Stimulated activated CD4-positive, alpha-beta T cell treated with anti-CD3 and anti-CD28 coated beads, Interleukin-2, amount 100 ng/mL, for 24 hours (primary cell): ENCODE measurements around the gene NXPE1.
"Not testable (repeated sequence)": the region's sequence is repeated elsewhere in the genome, so short reads cannot be mapped to it uniquely, and the experiment has no call there.

ENCODE experiments used
- DNase-seq, 2 donors: peaks; one replicate each; pipeline ENCODE4 v3.0.0-alpha.2; 2020

The NXPE1 gene

GRCh38 chr11:114559425-114560310, at the start of gene NXPE1:
Gene NXPE1, minus strand, starts transcription at chr11:114559881. Its CDS starts 8,680 bp downstream, at chr11:114551201.
- DNase-seq: no peak

DNA sequence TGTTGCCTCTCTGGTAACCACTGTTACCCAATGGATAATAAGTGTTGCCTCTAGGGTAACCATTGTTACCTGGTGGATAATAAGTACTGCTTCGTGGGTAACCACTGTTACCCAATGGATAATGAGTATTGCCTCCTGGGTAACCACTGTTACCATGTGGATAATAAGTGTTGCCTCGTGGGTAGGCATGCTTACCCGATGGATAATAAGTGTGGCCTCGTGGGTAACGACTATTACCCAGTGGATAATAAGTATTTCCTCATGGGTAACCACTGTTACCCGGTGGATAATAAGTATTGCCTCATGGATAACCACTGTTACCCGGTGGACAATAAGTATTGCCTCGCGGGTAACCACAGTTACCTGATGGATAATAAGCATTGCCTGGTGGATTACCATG, 49.7 kb upstream of the NXPE1 start:
- no peak for DNase-seq

DNA sequence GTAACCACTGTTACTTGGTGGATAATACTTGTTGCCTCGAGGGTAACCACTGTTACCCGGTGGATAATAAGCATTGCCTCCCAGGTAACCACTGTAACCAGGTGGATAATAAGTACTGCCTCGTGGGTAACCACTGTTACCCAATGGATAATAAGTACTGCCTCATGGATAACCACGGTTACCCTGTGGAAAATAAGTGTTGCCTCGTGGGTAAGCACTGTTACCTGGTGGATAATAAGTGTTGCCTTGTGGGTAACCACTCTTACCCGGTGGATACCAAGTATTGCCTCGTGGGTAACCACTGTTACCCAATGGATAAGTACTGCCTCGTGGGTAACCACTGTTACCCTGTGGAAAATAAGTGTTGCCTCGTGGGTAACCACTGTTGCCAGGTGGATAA, 48.9 kb upstream of the NXPE1 start:
- not testable (repeated sequence) for DNase-seq

DNA sequence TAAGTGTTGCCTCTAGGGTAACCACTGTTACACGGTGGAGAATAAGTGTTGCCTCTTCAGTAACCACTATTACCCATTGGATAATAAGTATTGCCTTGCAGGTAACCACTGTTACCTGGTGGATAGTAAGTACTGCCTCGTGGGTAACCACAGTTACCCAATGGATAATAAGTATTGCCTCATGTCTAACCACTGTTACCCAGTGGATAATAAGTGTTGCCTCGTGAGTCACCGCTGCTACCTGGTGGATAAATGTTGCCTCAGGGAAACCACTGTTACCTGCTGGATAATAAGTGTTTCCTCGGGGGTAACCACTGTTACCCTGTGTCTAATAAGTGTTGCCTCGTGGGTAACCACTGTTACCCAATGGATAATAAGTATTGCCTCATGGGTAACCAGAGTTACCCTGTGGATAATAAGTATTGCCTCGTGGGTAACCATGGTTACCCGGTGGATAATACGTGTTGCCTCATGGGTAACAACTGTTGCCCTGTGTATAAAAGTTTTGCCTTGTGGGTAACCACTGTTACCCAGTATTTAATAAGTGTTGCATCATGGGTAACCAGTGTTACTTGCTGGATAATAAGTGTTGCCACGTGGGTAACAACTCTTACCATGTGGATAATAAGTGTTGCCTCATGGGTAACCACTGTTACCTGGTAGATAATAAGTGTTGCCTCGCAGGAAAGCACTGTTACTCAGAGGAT, 48.2 kb upstream of the NXPE1 start:
- no peak for DNase-seq

- not testable (repeated sequence) for DNase-seq
These were observed 47.1 kb upstream of the NXPE1 start for GRCh38 chr11:114606802-114607075.

GRCh38 chr11:114606003-114606801, 46.5 kb upstream of the NXPE1 start:
- DNase-seq: no peak

GRCh38 chr11:114605370-114605769, 45.7 kb upstream of the NXPE1 start:
- no peak for DNase-seq

- no peak for DNase-seq
These were observed 45.2 kb upstream of the NXPE1 start for GRCh38 chr11:114604886-114605285.

DNA sequence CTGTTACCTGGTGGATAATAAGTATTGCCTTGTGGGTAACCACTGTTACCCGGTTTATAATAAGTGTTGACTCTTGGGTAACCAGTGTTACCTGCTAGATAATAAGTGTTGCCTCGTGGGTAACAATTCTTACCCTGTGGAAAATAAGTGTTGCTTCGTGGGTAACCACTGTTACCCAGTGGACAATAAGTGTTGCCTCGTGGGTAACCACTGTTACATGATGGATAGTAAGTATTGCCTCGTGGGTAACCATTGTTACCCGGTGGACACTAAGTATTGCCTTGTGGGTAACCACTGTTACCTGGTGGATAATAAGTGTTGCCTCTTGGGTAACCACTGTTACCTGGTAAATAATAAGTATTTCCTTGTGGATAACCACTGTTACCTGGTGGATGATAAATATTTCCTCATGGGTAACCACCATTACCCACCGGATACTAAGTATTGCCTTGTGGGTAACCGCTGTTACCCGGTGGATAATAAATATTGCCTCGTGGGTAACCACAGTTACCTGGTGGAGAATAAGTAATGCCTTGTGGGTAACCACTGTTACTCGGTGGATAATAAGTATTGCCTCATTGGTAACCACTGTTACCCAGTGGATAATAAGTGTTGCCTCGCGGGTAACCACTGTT, 44.6 kb upstream of the NXPE1 start:
- DNase-seq: no peak

DNA sequence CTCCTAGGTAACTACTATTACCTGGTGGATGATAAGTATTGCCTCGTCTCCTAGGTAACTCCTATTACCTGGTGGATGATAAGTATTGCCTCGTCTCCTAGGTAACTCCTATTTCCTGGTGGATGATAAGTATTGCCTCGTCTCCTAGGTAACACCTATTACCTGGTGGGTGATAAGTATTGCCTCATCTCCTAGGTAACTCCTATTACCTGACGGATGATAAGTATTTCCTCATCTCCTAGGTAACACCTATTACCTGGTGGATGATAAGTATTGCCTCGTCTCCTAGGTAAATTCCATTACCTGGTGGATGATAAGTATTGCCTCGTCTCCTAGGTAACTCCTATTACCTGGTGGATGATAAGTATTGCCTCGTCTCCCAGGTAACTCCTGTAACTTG, 43.5 kb upstream of the NXPE1 start:
- not testable (repeated sequence) for DNase-seq

GRCh38 chr11:114598461-114598860, 38.8 kb upstream of the NXPE1 start:
- no peak for DNase-seq

DNA sequence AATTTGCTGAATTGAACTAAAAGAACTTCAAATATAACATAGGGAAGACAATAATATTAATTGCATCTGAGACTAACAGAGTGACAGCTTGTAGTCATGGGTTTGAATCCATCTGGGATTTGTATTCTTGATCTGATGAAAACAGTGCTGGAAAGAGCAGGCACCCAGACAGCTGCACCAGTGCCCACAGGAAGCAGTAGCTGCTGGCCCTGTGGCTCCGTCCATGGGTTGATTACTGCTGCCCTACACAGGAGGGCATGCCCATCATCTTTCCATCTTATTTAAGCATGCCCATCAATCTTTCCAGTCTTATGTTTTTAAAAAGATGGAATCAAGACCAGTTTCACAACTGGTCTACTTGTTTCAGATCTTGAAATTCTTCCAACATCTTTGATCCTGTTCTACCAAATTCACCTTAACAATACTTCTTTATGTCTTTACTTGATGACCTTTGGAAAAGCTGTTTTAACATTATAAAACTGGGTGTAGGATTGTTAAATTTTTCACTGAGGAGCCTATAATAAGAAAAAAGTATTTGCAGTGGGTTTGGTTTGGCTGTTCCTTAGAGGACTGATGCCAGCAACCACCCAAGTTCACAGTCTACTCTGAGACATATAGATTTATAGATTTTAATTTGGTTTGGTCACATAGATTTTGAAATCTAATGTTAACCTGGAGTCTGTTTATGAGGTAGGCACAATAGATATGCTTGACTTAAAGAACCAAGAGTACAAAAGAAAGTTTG, 36.7 kb upstream of the NXPE1 start:
- DNase-seq: no peak

- no peak for DNase-seq
These were observed 35.9 kb upstream of the NXPE1 start, which contains the start of gene NXPE4 for GRCh38 chr11:114595571-114595970. Gene NXPE4, minus strand, starts transcription at chr11:114595786. Its CDS starts 1,027 bp downstream, at chr11:114594759.

GRCh38 chr11:114594703-114595102, 35.0 kb upstream of the NXPE1 start:
- DNase-seq: no peak

DNA sequence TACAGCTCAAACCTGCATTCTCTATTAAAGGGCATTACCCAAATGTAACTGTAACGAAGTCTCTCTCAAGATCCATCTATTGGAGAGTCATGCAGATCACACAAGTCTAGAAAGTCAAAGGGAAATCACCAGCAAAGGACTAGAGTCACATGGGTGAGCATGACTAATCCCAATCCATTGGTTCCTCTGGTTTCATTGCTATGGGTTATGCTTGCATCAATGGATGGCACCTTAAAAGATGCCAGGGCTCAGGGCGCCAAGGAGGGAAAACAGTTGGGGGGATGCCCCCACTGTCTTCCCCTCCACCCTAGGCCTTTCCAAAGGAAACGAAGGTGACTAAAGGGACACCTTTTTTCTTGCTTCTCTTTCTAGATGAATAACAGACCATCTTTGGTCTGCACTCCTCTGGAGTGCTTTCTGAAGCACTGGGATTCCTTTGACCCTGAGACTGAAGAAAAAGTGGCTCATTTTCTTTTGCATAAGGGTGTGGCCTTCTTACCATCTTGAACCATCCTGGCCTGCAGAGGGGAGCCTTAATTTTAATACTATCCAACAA, 27.8 kb upstream of the NXPE1 start:
- no peak for DNase-seq

GRCh38 chr11:114586797-114587196, 27.1 kb upstream of the NXPE1 start:
- no peak for DNase-seq

- no peak for DNase-seq
These were observed 12.0 kb upstream of the NXPE1 start for GRCh38 chr11:114571712-114572111.

DNA sequence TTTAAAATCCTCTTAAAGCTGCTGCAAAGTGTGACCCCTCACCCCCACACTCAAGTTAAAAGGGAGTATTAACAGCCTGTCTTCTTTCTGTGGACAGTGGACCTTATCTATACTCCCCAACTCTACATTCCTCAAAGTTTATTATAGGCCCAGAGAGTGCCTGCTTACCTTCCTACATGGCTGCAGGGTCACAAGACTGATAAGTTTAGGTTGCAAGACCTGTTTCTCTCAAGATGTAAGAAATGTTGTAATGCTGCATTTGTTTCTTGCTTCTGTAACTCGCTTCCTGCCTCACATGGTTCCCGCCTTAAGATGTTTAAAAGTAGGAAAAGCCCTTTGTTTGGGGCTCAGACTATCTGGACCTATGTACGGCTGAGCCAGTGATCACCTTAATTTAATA, 10.1 kb upstream of the NXPE1 start:
- no peak for DNase-seq

GRCh38 chr11:114566276-114566675, 6.6 kb upstream of the NXPE1 start:
- no peak for DNase-seq

DNA sequence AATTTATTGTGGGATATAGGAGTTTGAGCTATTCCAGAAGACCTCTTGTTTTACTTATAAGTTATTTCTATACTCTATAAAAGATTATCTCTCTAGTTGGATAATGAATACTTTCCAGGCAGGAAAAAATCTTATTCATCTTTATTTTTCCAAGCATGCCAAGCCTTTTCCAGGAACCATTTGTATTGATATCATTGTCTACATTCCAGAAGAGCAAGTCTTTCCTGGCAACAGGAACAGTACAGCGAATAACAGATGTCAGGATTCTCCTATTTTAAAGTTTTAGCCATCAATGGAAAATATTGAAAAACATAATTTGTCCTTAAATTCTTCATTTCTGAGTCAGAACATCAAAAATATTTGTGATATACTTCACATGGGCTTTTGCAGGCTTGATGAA, 5.2 kb upstream of the NXPE1 start:
- DNase-seq: no peak

DNA sequence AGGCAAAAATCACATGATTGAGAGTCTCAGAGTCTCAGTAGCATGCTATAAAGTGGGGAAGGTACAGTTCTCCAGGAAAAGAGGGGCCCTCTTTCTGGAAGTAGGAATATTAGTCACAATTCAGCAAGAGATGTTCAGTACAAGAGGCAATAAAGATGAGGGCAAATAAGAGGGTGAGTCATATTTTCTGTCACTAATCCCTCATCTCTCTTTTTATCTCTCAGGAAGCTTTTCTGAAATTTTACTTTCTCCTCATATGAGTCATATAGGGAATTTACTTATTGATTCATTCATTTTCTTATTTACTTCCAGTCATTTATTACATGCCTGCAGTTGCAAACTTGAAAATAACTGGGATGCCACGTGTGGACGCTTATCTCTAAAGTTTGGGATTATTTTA, 3.4 kb upstream of the NXPE1 start:
- no peak for DNase-seq
